ENCODE measurements around the gene POGLUT3. TPM values are rescaled to one million over a fixed set of nuclear protein-coding genes. Genes with fewer than 3 reads are reported as not detected.

Gene POGLUT3
- total and polyA plus RNA-seq, 2 experiments from 2014 or later: 7.6 to 12.2 TPM

GRCh38 chr11:108483163-108483562 lies 15.0 kb downstream of the POGLUT3 start:
- no peaks in the 10 kb centered on the region for H3K79me2 ChIP-seq (replicated peaks; ENCODE audit: insufficient read depth)
- Mint-ChIP-seq H3K27ac (no peak overlapping the region), H3K27me3 (ENCODE audit: insufficient read depth, low read depth, poor library complexity) (no peaks in the 10 kb centered on the region), H3K4me1 (no peaks in the 10 kb centered on the region), H3K36me3 (ENCODE audit: low read depth) (peaks cover 29% of the 10 kb centered on the region), H3K9me3 (peaks cover 12% of the 10 kb centered on the region; the same call in 2 of the 3 replicates), H3K4me3 (no peak overlapping the region)
- no peaks in the 10 kb centered on the region for H3K36me3 ChIP-seq (ENCODE audit: insufficient read depth)
- TF ChIP-seq JUNB (IDR thresholded peaks at IDR 0.05; ENCODE audit: unreplicated experiment) (no peak), ETS1 (IDR thresholded peaks at IDR 0.05) (no peak), STAT1 (IDR thresholded peaks at IDR 0.05; ENCODE audit: unreplicated experiment) (no peak), ZNF331 (CRISPR knock-in tag; IDR thresholded peaks at IDR 0.05; ENCODE audit: low read depth) (no peak), NANOG (IDR thresholded peaks at IDR 0.05; ENCODE audit: borderline replicate concordance) (no peak), CTCF (conservative IDR thresholded peaks at IDR 0.05; ENCODE audit: low read depth in 2 of 2) (no peak)
- TF ChIP-seq, protein P1, sequence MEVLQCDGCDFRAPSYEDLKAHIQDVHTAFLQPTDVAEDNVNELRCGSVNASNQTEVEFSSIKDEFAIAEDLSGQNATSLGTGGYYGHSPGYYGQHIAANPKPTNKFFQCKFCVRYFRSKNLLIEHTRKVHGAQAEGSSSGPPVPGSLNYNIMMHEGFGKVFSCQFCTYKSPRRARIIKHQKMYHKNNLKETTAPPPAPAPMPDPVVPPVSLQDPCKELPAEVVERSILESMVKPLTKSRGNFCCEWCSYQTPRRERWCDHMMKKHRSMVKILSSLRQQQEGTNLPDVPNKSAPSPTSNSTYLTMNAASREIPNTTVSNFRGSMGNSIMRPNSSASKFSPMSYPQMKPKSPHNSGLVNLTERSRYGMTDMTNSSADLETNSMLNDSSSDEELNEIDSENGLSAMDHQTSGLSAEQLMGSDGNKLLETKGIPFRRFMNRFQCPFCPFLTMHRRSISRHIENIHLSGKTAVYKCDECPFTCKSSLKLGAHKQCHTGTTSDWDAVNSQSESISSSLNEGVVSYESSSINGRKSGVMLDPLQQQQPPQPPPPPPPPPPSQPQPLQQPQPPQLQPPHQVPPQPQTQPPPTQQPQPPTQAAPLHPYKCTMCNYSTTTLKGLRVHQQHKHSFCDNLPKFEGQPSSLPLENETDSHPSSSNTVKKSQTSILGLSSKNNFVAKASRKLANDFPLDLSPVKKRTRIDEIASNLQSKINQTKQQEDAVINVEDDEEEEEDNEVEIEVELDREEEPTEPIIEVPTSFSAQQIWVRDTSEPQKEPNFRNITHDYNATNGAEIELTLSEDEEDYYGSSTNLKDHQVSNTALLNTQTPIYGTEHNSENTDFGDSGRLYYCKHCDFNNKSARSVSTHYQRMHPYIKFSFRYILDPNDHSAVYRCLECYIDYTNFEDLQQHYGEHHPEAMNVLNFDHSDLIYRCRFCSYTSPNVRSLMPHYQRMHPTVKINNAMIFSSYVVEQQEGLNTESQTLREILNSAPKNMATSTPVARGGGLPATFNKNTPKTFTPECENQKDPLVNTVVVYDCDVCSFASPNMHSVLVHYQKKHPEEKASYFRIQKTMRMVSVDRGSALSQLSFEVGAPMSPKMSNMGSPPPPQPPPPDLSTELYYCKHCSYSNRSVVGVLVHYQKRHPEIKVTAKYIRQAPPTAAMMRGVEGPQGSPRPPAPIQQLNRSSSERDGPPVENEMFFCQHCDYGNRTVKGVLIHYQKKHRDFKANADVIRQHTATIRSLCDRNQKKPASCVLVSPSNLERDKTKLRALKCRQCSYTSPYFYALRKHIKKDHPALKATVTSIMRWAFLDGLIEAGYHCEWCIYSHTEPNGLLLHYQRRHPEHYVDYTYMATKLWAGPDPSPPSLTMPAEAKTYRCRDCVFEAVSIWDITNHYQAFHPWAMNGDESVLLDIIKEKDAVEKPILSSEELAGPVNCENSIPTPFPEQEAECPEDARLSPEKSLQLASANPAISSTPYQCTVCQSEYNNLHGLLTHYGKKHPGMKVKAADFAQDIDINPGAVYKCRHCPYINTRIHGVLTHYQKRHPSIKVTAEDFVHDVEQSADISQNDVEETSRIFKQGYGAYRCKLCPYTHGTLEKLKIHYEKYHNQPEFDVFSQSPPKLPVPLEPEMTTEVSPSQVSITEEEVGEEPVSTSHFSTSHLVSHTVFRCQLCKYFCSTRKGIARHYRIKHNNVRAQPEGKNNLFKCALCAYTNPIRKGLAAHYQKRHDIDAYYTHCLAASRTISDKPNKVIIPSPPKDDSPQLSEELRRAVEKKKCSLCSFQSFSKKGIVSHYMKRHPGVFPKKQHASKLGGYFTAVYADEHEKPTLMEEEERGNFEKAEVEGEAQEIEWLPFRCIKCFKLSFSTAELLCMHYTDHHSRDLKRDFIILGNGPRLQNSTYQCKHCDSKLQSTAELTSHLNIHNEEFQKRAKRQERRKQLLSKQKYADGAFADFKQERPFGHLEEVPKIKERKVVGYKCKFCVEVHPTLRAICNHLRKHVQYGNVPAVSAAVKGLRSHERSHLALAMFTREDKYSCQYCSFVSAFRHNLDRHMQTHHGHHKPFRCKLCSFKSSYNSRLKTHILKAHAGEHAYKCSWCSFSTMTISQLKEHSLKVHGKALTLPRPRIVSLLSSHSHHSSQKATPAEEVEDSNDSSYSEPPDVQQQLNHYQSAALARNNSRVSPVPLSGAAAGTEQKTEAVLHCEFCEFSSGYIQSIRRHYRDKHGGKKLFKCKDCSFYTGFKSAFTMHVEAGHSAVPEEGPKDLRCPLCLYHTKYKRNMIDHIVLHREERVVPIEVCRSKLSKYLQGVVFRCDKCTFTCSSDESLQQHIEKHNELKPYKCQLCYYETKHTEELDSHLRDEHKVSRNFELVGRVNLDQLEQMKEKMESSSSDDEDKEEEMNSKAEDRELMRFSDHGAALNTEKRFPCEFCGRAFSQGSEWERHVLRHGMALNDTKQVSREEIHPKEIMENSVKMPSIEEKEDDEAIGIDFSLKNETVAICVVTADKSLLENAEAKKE (CRISPR knock-in tag; IDR thresholded peaks at IDR 0.05): no peak
- no peak overlapping the region for H2AFZ ChIP-seq
- H3K27ac ChIP-seq (ENCODE audit: low read depth): no peak overlapping the region
- no peaks in the 10 kb centered on the region for H3F3A ChIP-seq (replicated peaks; ENCODE audit: low read depth)
- no peaks in the 10 kb centered on the region for H4K20me1 ChIP-seq (replicated peaks; ENCODE audit: insufficient read depth)
- no peaks in the 10 kb centered on the region for H3K27me3 ChIP-seq (ENCODE audit: insufficient read depth)
- H3K4me2 ChIP-seq: no peak overlapping the region
- no peaks in the 10 kb centered on the region for H3K4me1 ChIP-seq (ENCODE audit: insufficient read depth)
- ATAC-seq (no peak), DNase-seq (ENCODE audit: low spot score) (no peak)
- H3K9me2 ChIP-seq (ENCODE audit: insufficient read depth): no peaks in the 10 kb centered on the region
- H3K4me3 ChIP-seq: no peak overlapping the region

Measured in GM23338 (cell line).